HG02938 (cell line): Measurements from ENCODE around the gene CNOT11.
"Not testable (repeated sequence)": the region's sequence is repeated elsewhere in the genome, so short reads cannot be mapped to it uniquely, and the experiment has no call there.

Source experiments
- ATAC-seq: cut with Tn5 transposase; IDR thresholded peaks from one replicate; pipeline ENCODE4 v1.9.1; 2021; ENCODE audit warnings: mild to moderate bottlenecking, moderate library complexity; ENCODE audit not compliant: unreplicated experiment

The CNOT11 gene

GRCh38 chr2:101244899-101245298 is 7.8 kb upstream of the CNOT11 start:
- not testable (repeated sequence) for ATAC-seq

GRCh38 chr2:101245468-101245867 is 7.2 kb upstream of the CNOT11 start:
- not testable (repeated sequence) for ATAC-seq

GRCh38 chr2:101248756-101249155 is 3.9 kb upstream of the CNOT11 start:
- ATAC-seq = not testable (repeated sequence)

- ATAC-seq = no peak
Observed at GRCh38 chr2:101249826-101250225, 2.9 kb upstream of the CNOT11 start.

- ATAC-seq = not testable (repeated sequence)
Observed at GRCh38 chr2:101251246-101251781, 1.4 kb upstream of the CNOT11 start.

- ATAC-seq = peak; percentile 57
Observed at GRCh38 chr2:101251844-101252407, 760 bp upstream of the CNOT11 start.

- peak; percentile 49 for ATAC-seq
Observed at GRCh38 chr2:101253013-101253702, 472 bp downstream of the CNOT11 start.

GRCh38 chr2:101253703-101254450 is 1.2 kb downstream of the CNOT11 start:
- ATAC-seq = no peak

- no peak for ATAC-seq
Observed at GRCh38 chr2:101255501-101255900, 2.8 kb downstream of the CNOT11 start.

- no peak for ATAC-seq
Observed at GRCh38 chr2:101256316-101256715, 3.6 kb downstream of the CNOT11 start.

- no peak for ATAC-seq
Observed at GRCh38 chr2:101258804-101259203, 6.1 kb downstream of the CNOT11 start.

- ATAC-seq = no peak
Observed at GRCh38 chr2:101262142-101262541, 9.5 kb downstream of the CNOT11 start.

- ATAC-seq = no peak
Observed at GRCh38 chr2:101263377-101263800, 10.7 kb downstream of the CNOT11 start.

- no peak for ATAC-seq
Observed at GRCh38 chr2:101264360-101264939, 11.8 kb downstream of the CNOT11 start.

GRCh38 chr2:101265893-101266499 is 13.3 kb downstream of the CNOT11 start:
- no peak for ATAC-seq

- peak; percentile 43 for ATAC-seq
Observed at GRCh38 chr2:101267671-101268656, 15.3 kb downstream of the CNOT11 start.

- ATAC-seq = no peak
Observed at GRCh38 chr2:101270700-101271259, 18.1 kb downstream of the CNOT11 start.

- ATAC-seq = peak; percentile 91
Observed at GRCh38 chr2:101272045-101272784, 19.5 kb downstream of the CNOT11 start.

GRCh38 chr2:101273056-101273455 is 20.4 kb downstream of the CNOT11 start:
- no peak for ATAC-seq
